Peyer's patch (tissue), 4 donors: ENCODE results near the gene SLC26A5.

ENCODE experiments used
- CTCF ChIP-seq, 6 experiments: fragments of 450-650 bp in 4 of 6; fragments of 200-600 bp in 2 of 6; sonication (generic) in 1 of 6; IDR thresholded peaks; one replicate each; pipeline ENCODE4 v1.5.1; 2017 to 2019; ENCODE audit warnings: antibody characterized with exemption in 6 of 6, mild to moderate bottlenecking in 3 of 6, moderate library complexity in 1 of 6
- POLR2A ChIP-seq, 2 donors: fragments of 450-650 bp; IDR thresholded peaks; one replicate each; pipeline ENCODE4 v1.5.1; 2017; ENCODE audit warnings: antibody characterized with exemption in 2 of 2, mild to moderate bottlenecking in 2 of 2, moderate library complexity in 2 of 2

- TF ChIP-seq CTCF (IDR thresholded peaks at IDR 0.05) (no peak), POLR2A (IDR thresholded peaks at IDR 0.05) (no peak)
Measured at GRCh38 chr7:103432712-103433111, 13.3 kb downstream of the SLC26A5 start.
